DLD1 (cell line): ENCODE measurements around the gene LIMS2.

Experiments used
- in situ Hi-C: cut with HindIII; loops from 2 replicates; pipeline ENCODE4 v1.10.0; 2017; ENCODE audit warnings: low sequenced_read_pairs

The LIMS2 gene

GRCh38 chr2:127678531-127678930, 3.2 kb upstream of the LIMS2 start:
- in situ Hi-C loops, result no loop called here

GRCh38 chr2:127676906-127677305, 1.6 kb upstream of the LIMS2 start:
- in situ Hi-C loops, result no loop called here

- in situ Hi-C loops, result no loop called here
These were observed 805 bp downstream of the LIMS2 start for GRCh38 chr2:127674241-127675209.

- in situ Hi-C loops, result no loop called here
These were observed 1.9 kb downstream of the LIMS2 start for GRCh38 chr2:127673291-127674069.

- in situ Hi-C loops, result no loop called here
These were observed 2.7 kb downstream of the LIMS2 start for GRCh38 chr2:127672341-127673224.

GRCh38 chr2:127671557-127672302, 3.6 kb downstream of the LIMS2 start:
- in situ Hi-C loops, result no loop called here

- in situ Hi-C loops, result no loop called here
These were observed 4.4 kb downstream of the LIMS2 start for GRCh38 chr2:127670957-127671290.

GRCh38 chr2:127670055-127670956, 5.0 kb downstream of the LIMS2 start:
- in situ Hi-C loops, result no loop called here

- in situ Hi-C loops, result no loop called here
These were observed 6.3 kb downstream of the LIMS2 start for GRCh38 chr2:127669056-127669455.

GRCh38 chr2:127665267-127665893, 9.9 kb downstream of the LIMS2 start:
- in situ Hi-C loops, result no loop called here

- in situ Hi-C loops, result no loop called here
These were observed 10.5 kb downstream of the LIMS2 start for GRCh38 chr2:127664895-127665225.

- in situ Hi-C loops, result no loop called here
These were observed 11.1 kb downstream of the LIMS2 start for GRCh38 chr2:127664065-127664894.

- in situ Hi-C loops, result no loop called here
These were observed 11.7 kb downstream of the LIMS2 start for GRCh38 chr2:127663566-127664064.

GRCh38 chr2:127662937-127663565, 12.3 kb downstream of the LIMS2 start:
- in situ Hi-C loops, result no loop called here

- in situ Hi-C loops, result no loop called here
These were observed 13.3 kb downstream of the LIMS2 start for GRCh38 chr2:127661949-127662510.

- in situ Hi-C loops, result no loop called here
These were observed 14.2 kb downstream of the LIMS2 start for GRCh38 chr2:127661072-127661649.

GRCh38 chr2:127660291-127660578, 15.1 kb downstream of the LIMS2 start:
- in situ Hi-C loops, result no loop called here
